K562 (cell line): Measurements from ENCODE around the gene TFF3. TPM values are rescaled to one million over a fixed set of nuclear protein-coding genes. Genes with fewer than 3 reads are reported as not detected.

Experiments
- ATAC-seq: fragments of 200-7000 bp; cut with Tn5 transposase; 3 replicates; pipeline ENCODE4 v1.9.1; 2020; ENCODE audit warnings: moderate library complexity
- BruUV-seq: library from RNA; stranded (reverse); fragments of 400-500 nt; replicated peaks from 2 replicates; lab custom pipeline; 2021; lab: Mats Ljungman, UMichigan
- CTCF ChIA-PET: fragments of 300-600 bp; formaldehyde crosslinking; extraction: SDS; loops from one replicate; lab custom pipeline; 2021; ENCODE audit warnings: low intra/inter-chr PET ratio; lab: Yijun Ruan, JAX
- POLR2A ChIA-PET: fragments of 300-600, 350-650 bp; sonication (Branson Sonifier 250); formaldehyde crosslinking; extraction: SDS; loops from one replicate; lab custom pipeline; 2021; ENCODE audit warnings: antibody characterized with exemption, inconsistent platforms; lab: Yijun Ruan, JAX
- DNase-seq, 4 experiments: peaks; one replicate each; pipeline versions ENCODE4 v3.0.0 to v3.0.0-alpha.2; 2011 to 2018; ENCODE audit warnings: low spot score in 3 of 4, mixed read lengths in 3 of 4; ENCODE audit errors: extremely low read depth in 1 of 4
- FAIRE-seq: peaks from 2 replicates; lab custom pipeline; 2011; peaks lifted over from hg19 to GRCh38; lab: Jason Lieb, UNC
- H2AFZ ChIP-seq: 2 replicates; pipeline ENCODE4 v1.6.0; 2011; ENCODE audit warnings: low read depth, low read length, control low read depth, inconsistent platforms
- H3K27ac ChIP-seq: fragments of 200-600 bp; 3 replicates; pipeline ENCODE4 v1.8.0; 2011; ENCODE audit warnings: low read depth, mild to moderate bottlenecking, control low read depth, inconsistent platforms, low read length, moderate library complexity, mixed read lengths; ENCODE audit errors: extremely low read depth
- H3K27me3 ChIP-seq, 2 experiments: fragments of 300-600 bp in 1 of 2; 2 replicates in 1 of 2; 3 replicates in 1 of 2; pipeline versions ENCODE4 v1.6.0 to v1.8.0; 2011; ENCODE audit warnings: inconsistent platforms in 2 of 2, low read length in 2 of 2, mild to moderate bottlenecking in 1 of 2, mixed read lengths in 1 of 2, moderate library complexity in 1 of 2; ENCODE audit not compliant: control insufficient read depth in 2 of 2, insufficient read depth in 2 of 2
- H3K36me3 ChIP-seq: fragments of 300-600 bp; 3 replicates; pipeline ENCODE4 v1.8.0; 2011; ENCODE audit warnings: mild to moderate bottlenecking, low read length, inconsistent platforms; ENCODE audit not compliant: control insufficient read depth, insufficient read depth
- H3K4me1 ChIP-seq, 2 experiments: fragments of 200-600 bp in 1 of 2; replicated peaks in 1 of 2; 2 replicates in 1 of 2; 3 replicates in 1 of 2; pipeline versions ENCODE4 v1.5.1 to v1.8.0; 2011; ENCODE audit warnings: inconsistent platforms in 2 of 2, low read length in 2 of 2, mild to moderate bottlenecking in 1 of 2, mixed read lengths in 1 of 2, moderate library complexity in 1 of 2; ENCODE audit not compliant: control insufficient read depth in 2 of 2, insufficient read depth in 2 of 2
- H3K4me2 ChIP-seq: 2 replicates; pipeline ENCODE4 v1.6.1; 2011; ENCODE audit warnings: low read length, control low read depth, inconsistent platforms, mixed read lengths; ENCODE audit not compliant: insufficient read depth
- H3K4me3 ChIP-seq: fragments of 200-600 bp; sonication (generic), shearing (Covaris generic); 2 replicates; pipeline ENCODE4 v1.5.1; 2016; ENCODE audit warnings: control low read depth, inconsistent platforms
- H3K79me2 ChIP-seq: fragments of 200-600 bp; 3 replicates; pipeline ENCODE4 v1.8.0; 2011; ENCODE audit warnings: low read length, inconsistent platforms; ENCODE audit not compliant: control insufficient read depth, insufficient read depth
- H3K9ac ChIP-seq, 2 experiments: 2 replicates each; pipeline versions ENCODE4 v1.6.0 to v1.6.1; 2011; ENCODE audit warnings: low read depth in 2 of 2, low read length in 2 of 2, control low read depth in 1 of 2, inconsistent platforms in 1 of 2, mild to moderate bottlenecking in 1 of 2, mixed read lengths in 1 of 2; ENCODE audit not compliant: insufficient read depth in 1 of 2
- H3K9me1 ChIP-seq: one replicate; pipeline ENCODE4 v1.6.0; 2011; ENCODE audit warnings: inconsistent platforms, mild to moderate bottlenecking, low read length, moderate library complexity; ENCODE audit not compliant: control insufficient read depth, insufficient read depth
- H3K9me3 ChIP-seq: replicated peaks from 2 replicates; pipeline ENCODE4 v1.5.1; 2011; ENCODE audit warnings: low read depth, low read length, inconsistent platforms; ENCODE audit not compliant: control insufficient read depth, insufficient read depth
- H4K20me1 ChIP-seq: replicated peaks from 2 replicates; pipeline ENCODE4 v1.6.1; 2011; ENCODE audit warnings: low read length, inconsistent platforms, mixed read lengths; ENCODE audit not compliant: control insufficient read depth, insufficient read depth
- ATF2 ChIP-seq: sonication (generic); formaldehyde crosslinking; IDR thresholded peaks from 2 replicates; pipeline ENCODE4 v1.8.1; 2022; ENCODE audit warnings: missing genetic modification reagents
- GTF2A2 ChIP-seq: IDR thresholded peaks from 2 replicates; pipeline ENCODE4 v1.6.1; 2016; ENCODE audit warnings: mild to moderate bottlenecking, missing genetic modification characterization, missing compliant biosample characterization
- TEAD2 ChIP-seq: fragments of 450-650 bp; IDR thresholded peaks from 2 replicates; pipeline ENCODE4 v1.6.1; 2016; ENCODE audit warnings: missing genetic modification characterization, control low read depth, missing compliant biosample characterization
- ZNF224 ChIP-seq: sonication (generic); formaldehyde crosslinking; IDR thresholded peaks from 2 replicates; pipeline ENCODE4 v1.8.0; 2022; ENCODE audit warnings: mild to moderate bottlenecking, missing genetic modification reagents
- ZNF436 ChIP-seq: fragments of 250-450, 450-650 bp; sonication (Bioruptor Pico); formaldehyde crosslinking; IDR thresholded peaks from 2 replicates; pipeline ENCODE4 v1.7.0; 2020; ENCODE audit warnings: mild to moderate bottlenecking
- ZNF764 ChIP-seq: fragments of 250-450 bp; sonication (Bioruptor Pico); IDR thresholded peaks from 2 replicates; pipeline ENCODE4 v1.4.0; 2020; ENCODE audit warnings: low read depth, mild to moderate bottlenecking, moderate library complexity
- WGBS: fragments of 100-300 bp; shearing (Covaris generic); methylation state at CpG from one replicate; pipeline ENCODE4 v1.1.6; 2016; ENCODE audit warnings: low coverage, mixed read lengths; ENCODE audit not compliant: insufficient coverage; ENCODE audit errors: missing lambda C conversion rate; 5-methylcytosine and 5-hydroxymethylcytosine counted together
- in situ Hi-C: fragments of 300-500 bp; cut with MboI; formaldehyde crosslinking; loops from 4 replicates; pipeline ENCODE4 v1.15.0; 2018; ENCODE audit warnings: inconsistent platforms, mixed read lengths
- intact Hi-C: fragments of 100-400 bp; cut with micrococcal nuclease; formaldehyde crosslinking; loops from 2 replicates; pipeline ENCODE4 v1.14.2; 2022
- polyA plus RNA-seq, 8 experiments: library from polyadenylated mRNA; depleted of rRNA in 4 of 8; stranded (reverse) in 5 of 8; unstranded in 3 of 8; fragments of >200 nt; fragmentation: Nextera tagmentation in 2 of 8; fragmentation: Illumina TruSeq in 1 of 8; extraction: Ambion mirVana in 2 of 8; extraction: Trizol in 1 of 8; gene quantifications; 2 replicates each; pipeline versions ENCODE4 v1.2.1 to v1.2.3, GENCODE V29; 2011 to 2014; ENCODE audit warnings: inconsistent platforms in 1 of 8, missing spikeins in 1 of 8
- total RNA-seq, 7 experiments: library from RNA; depleted of rRNA in 6 of 7; stranded (reverse); fragments of >200 nt in 6 of 7; fragmentation: Illumina TruSeq in 2 of 7; extraction: Trizol in 2 of 7; gene quantifications; 2 replicates each; pipeline versions ENCODE4 v1.2.1 to v1.2.3, GENCODE V29; 2011 to 2021; ENCODE audit warnings: low replicate concordance in 1 of 7

The TFF3 gene
- total and polyA plus RNA-seq, 9 of the 15 experiments (the other 6 are each of a cell fraction or from before 2014, with no cell fraction given) = 0.78 TPM; not detected in 8

- TF ChIP-seq GTF2A2 (tag) (no peak), ZNF224 (CRISPR knock-in tag) (no peak), ZNF436 (no peak), ZNF764 (CRISPR knock-in tag) (no peak)
Observed at GRCh38 chr21:42340187-42341050, 25.2 kb upstream of the TFF3 start (continued).

GRCh38 chr21:42338729-42339715 is 23.8 kb upstream of the TFF3 start:
- peaks cover 7 to 47% of the 10 kb centered on the region in 2 experiments; a peak in 4 of 5 replicates for H3K27me3 ChIP-seq
- H3K9ac ChIP-seq = no peak overlapping the region
- H2AFZ ChIP-seq = no peak overlapping the region
- H3K9me3 ChIP-seq = no peaks in the 10 kb centered on the region
- no peak overlapping the region for H3K4me3 ChIP-seq
- ChIA-PET POLR2A (interaction anchor here (0.6 to 1.3 kb wide), 3 partner anchors 20 to 735 kb away, joined by 3 to 4 read pairs (median 3); no protein-coding TSS in a partner anchor), CTCF (interaction anchor here (0.5 to 1.6 kb wide), 2 partner anchors 28 to 111 kb away, joined by 4 to 6 read pairs; no protein-coding TSS in a partner anchor)
- no TSS peak for BruUV-seq
- H3K4me2 ChIP-seq = no peak overlapping the region
- 16% methylated on average over 17 of the region's 17 CpGs for WGBS
- no peaks in the 10 kb centered on the region for H3K36me3 ChIP-seq
- H4K20me1 ChIP-seq = no peaks in the 10 kb centered on the region
- intact Hi-C loops (loop anchor here (10.0 kb wide), 1 partner anchor 116 kb away; no protein-coding TSS in a partner anchor), in situ Hi-C loops (no loop called here)
- ATAC-seq = no peak
- H3K79me2 ChIP-seq = no peaks in the 10 kb centered on the region
- no peaks in the 10 kb centered on the region for H3K9me1 ChIP-seq
- FAIRE-seq = no peak
- DNase-seq = no peak
- no peak for TF ChIP-seq TEAD2 (tag)
- no peak for TF ChIP-seq ATF2 (CRISPR knock-in tag)
- H3K27ac ChIP-seq = no peak overlapping the region
- H3K4me1 ChIP-seq = peaks cover 0 to 7% of the 10 kb centered on the region in 2 experiments; a peak in 1 of 5 replicates
